Activated CD4-positive, alpha-beta T cell treated with anti-CD3 and anti-CD28 coated beads for 1 hour (primary cell): ENCODE measurements around the gene UVRAG.
"Not testable (repeated sequence)": the region's sequence is repeated elsewhere in the genome, so short reads cannot be mapped to it uniquely, and the experiment has no call there.

ENCODE experiments used
- DNase-seq: peaks from one replicate; pipeline ENCODE4 v3.0.0-alpha.2; 2020

The UVRAG gene

GRCh38 chr11:75925785-75926164 lies 110.8 kb downstream of the UVRAG start:
- DNase-seq: no peak

GRCh38 chr11:75929706-75930105 lies 114.7 kb downstream of the UVRAG start:
- DNase-seq: no peak

GRCh38 chr11:75930534-75930933 lies 115.5 kb downstream of the UVRAG start:
- DNase-seq: no peak

GRCh38 chr11:75931124-75931523 lies 116.1 kb downstream of the UVRAG start:
- DNase-seq: no peak

- not testable (repeated sequence) for DNase-seq
These were observed 118.7 kb downstream of the UVRAG start for GRCh38 chr11:75933736-75934135.

GRCh38 chr11:75934851-75935250 lies 119.8 kb downstream of the UVRAG start:
- DNase-seq: no peak

- no peak for DNase-seq
These were observed 123.5 kb downstream of the UVRAG start for GRCh38 chr11:75938543-75938942.

GRCh38 chr11:75939516-75939915 lies 124.5 kb downstream of the UVRAG start:
- no peak for DNase-seq

GRCh38 chr11:75939992-75940391 lies 125.0 kb downstream of the UVRAG start:
- DNase-seq: no peak

GRCh38 chr11:75940911-75941310 lies 125.9 kb downstream of the UVRAG start:
- DNase-seq: no peak

- no peak for DNase-seq
These were observed 129.5 kb downstream of the UVRAG start for GRCh38 chr11:75944515-75944914.

- no peak for DNase-seq
These were observed 130.4 kb downstream of the UVRAG start for GRCh38 chr11:75945446-75945845.

GRCh38 chr11:75945947-75946346 lies 130.9 kb downstream of the UVRAG start:
- DNase-seq: no peak

- no peak for DNase-seq
These were observed 131.8 kb downstream of the UVRAG start for GRCh38 chr11:75946531-75947530.

GRCh38 chr11:75949023-75949672 lies 134.1 kb downstream of the UVRAG start:
- DNase-seq: no peak

- no peak for DNase-seq
These were observed 135.1 kb downstream of the UVRAG start for GRCh38 chr11:75950141-75950540.

GRCh38 chr11:75954039-75954438 lies 139.0 kb downstream of the UVRAG start:
- no peak for DNase-seq

GRCh38 chr11:75955443-75955842 lies 140.4 kb downstream of the UVRAG start:
- no peak for DNase-seq

- DNase-seq: no peak
These were observed 144.5 kb downstream of the UVRAG start for GRCh38 chr11:75959540-75959939.

GRCh38 chr11:75964071-75964470 lies 149.1 kb downstream of the UVRAG start:
- no peak for DNase-seq

- DNase-seq: no peak
These were observed 151.7 kb downstream of the UVRAG start for GRCh38 chr11:75966537-75967287.

- no peak for DNase-seq
These were observed 153.1 kb downstream of the UVRAG start for GRCh38 chr11:75968021-75968625.
